Dermis blood vessel endothelial cell (primary cell): Measurements from ENCODE around the gene AMPD3. TPM values are rescaled to one million over a fixed set of nuclear protein-coding genes. Genes with fewer than 3 reads are reported as not detected.

ENCODE experiments used
- DNase-seq: peaks from one replicate; pipeline ENCODE4 v3.0.0; 2010
- total RNA-seq: library from RNA; depleted of rRNA; stranded (reverse); fragments of >200 nt; gene quantifications from 2 replicates; pipeline ENCODE4 v1.2.3, GENCODE V29; 2014

AMPD3 gene
- total RNA-seq, 1 donor from 2014 or later = 1.0 TPM

DNA sequence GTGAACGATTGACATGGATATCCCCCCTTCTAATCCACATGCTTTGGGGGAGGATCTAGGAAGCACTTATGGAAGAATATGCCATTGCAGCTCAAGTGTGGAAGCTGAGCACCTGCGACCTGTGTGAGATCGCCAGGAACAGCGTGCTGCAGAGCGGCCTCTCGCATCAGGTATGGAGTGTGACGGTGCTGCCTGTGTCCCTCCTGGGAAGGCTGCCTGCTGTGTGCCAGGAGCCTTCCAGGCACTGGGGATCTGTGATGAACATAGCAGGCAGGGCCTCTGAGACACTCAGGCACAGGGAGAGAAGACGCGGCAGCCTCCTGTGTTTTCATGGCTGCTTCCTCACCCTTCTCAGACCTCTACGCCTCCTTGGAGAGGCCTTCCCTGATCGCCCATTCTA lies 49.4 kb downstream of the AMPD3 start:
- DNase-seq = no peak

DNA sequence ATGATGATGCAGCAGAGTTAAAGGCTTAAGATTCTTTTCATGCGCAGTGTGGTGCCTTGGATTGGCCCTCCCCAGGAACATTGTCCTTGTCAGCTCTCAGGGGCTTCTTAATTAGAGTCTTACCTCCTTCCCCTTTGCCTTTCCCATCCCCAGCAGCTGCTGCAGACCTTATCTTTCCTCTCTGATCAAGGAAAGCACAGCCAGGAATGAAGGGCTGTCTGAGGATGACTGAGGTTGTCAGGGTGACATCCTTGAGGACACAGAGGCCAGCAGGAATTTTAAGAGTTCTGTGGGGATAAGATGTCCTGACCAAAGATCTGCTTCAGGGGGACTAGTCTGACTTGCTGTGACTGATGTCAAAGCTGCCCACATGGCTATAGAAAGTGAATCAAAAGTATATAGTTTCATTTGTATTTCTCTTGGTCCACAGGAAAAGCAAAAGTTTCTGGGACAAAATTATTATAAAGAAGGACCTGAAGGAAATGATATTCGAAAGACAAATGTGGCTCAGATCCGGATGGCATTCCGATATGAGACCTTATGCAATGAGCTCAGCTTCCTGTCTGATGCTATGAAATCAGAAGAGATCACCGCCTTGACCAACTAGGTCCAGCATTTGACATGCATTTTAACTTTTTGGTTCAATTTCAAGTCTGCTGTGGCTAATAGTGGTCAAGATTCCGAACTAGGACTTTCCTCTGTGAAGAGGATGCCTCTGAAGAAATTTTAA lies 50.4 kb downstream of the AMPD3 start:
- DNase-seq = peak; percentile 70

DNA sequence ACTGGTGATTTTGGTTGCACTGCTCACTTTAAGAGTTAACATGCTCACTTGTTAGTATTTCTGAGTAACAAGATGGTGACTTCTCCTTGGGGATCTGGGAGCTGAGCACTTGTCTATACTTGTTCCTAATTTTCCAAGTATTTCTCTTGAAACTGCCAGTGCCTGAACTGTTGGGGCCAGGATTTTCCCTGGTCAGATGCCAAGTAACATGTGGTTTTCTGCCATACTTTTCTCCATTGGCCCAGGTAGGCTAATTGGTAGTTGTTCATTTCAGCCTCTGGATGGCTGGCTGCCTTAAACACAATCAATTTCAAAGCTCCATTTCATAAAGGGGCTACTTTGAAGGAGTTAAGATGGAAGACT lies 50.9 kb downstream of the AMPD3 start:
- no peak for DNase-seq

DNA sequence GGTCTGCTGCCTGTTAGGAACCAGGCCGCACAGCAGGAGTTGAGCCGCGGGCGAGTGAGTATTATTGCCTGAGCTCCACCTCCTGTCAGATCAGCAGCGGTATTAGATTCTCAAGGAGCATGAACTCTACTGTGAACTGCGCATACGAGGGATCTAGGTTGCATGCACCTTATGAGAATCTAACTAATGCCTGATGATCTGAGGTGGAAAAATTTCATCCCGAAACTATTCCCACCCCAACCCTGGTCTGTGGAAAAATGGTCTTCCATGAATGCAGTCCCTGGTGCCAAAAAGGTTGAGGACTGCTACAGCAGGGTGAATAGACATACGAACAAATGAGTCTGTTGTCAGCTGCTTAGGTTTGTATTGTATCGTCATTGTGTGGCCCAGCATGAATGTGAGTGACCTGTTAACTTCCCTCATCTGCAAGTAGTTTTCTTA lies 56.1 kb downstream of the AMPD3 start:
- DNase-seq = no peak

GRCh38 chr11:10514202-10514601 lies 59.1 kb downstream of the AMPD3 start:
- DNase-seq = peak; percentile 42

DNA sequence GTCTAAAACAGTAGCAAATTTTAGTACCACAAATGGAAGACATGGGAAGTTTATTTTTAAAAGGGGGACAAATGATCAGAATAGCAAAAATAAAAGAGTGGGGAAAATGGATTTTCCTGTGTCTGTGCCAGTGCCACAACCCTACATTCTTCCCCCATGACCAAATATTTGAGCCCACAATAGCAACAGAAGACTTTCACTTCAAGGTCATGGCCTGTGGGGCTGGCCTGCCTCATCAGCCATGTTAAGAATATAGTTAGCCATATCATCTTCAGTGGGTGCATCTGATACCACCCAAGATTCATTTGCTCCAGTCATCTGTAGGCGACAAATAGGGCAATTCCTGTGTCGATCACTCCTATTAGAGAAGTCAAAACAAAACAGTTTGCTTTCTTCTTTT lies 59.6 kb downstream of the AMPD3 start:
- DNase-seq = peak; percentile 15

DNA sequence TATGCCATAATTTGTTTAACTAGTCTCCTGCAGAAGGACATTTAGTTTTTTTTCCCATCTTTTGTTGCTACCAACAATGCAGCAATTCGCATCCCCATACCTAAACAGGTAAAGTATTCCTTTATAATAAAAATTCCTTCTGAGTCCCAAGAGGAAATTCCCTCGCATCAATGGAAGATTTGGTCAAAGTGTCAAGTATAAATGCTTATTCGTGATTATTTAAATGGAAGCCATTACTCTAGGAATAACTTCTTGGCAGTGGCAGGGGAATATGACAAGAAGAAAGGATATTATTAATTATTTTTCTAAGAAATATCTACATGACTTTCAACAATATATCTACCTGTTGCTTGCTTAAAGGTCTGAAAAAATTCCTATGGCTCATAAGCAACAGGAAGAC lies 60.4 kb downstream of the AMPD3 start:
- DNase-seq = no peak

GRCh38 chr11:10518123-10518522 lies 63.1 kb downstream of the AMPD3 start:
- no peak for DNase-seq

- DNase-seq = no peak
Observed at GRCh38 chr11:10518891-10519290, 63.8 kb downstream of the AMPD3 start.

DNA sequence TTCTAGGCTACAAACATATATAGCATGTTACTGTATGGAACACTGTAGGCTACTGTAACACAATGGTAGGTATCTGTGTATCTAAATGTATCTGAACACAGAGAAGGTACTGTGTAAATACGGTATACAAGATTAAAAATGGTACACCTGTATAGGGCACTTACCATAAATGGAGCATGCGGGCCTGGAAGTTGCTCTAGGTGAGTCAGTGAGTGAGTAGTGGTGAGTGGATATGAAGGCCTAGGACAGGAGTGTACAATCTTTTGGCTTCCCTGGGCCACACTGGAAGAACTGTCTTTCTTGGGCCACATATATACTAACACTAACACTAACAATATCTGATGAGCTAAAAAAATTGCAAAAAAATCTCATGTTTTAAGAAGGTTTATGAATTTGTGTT lies 64.6 kb downstream of the AMPD3 start:
- no peak for DNase-seq

GRCh38 chr11:10520562-10520961 lies 65.5 kb downstream of the AMPD3 start:
- DNase-seq = no peak

GRCh38 chr11:10522276-10522675 lies 67.2 kb downstream of the AMPD3 start:
- DNase-seq = peak; percentile 36

GRCh38 chr11:10522921-10523320 lies 67.9 kb downstream of the AMPD3 start:
- DNase-seq = peak; percentile 22

DNA sequence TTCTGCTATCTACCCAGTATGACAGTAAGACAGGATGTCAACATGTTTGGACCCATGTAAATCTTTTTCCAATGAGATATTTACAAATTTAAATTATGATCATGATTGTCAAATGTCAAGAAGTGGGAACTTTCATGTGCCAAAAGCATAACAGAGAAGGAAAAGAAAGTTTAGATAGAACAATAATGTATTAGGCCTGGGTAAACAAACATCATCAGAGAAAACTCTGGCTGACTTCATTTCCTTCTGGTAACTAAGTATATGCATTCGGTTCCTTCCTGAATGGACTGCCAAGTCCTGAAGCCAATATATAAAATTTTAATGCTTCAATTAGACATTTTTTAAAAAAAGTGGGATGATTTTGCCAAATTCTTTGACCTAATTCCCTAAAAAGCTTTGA lies 69.4 kb downstream of the AMPD3 start:
- DNase-seq = peak; percentile 87

DNA sequence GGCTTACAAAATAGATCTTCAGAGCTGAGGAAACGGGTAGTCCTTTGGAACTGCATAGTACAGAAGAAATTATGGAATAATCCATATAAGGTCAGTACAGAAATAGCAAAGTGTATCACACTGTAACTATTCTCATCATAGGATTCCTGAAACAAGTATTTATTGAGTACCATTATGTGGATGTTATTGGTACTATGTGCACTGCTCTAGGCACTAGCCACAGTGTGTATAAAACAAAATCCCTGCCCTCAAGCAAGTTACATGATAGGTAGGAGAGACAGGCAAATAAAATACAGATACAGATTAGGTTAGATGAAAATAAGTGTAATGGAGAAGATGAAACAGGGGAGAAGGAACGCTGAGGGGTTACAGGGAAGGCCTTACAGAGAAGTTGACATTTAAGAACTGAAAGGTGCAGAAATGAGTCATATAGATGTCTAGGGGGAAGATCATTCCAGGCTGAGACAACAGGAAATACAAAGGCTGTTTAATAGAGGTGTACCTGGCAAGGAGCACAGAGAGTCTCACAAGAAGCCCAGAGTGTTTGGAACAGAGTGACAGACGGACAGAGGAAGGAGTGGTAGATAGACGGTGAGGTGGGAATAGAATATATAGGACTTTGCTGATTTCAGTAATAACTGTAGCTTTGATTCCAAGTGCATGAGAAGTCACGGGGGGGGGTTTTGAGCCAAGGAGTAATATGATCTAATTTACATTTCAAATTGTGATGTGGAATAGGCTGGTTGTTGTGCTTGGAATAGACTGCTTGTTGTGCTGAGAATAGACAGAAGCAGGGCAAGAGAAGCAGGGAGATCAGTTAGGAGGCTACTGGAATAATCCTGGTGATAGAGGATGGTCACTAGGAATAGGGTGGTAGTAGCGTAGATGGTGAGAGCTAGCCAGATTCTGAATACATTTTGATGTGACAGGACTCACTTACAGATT lies 72.2 kb downstream of the AMPD3 start:
- peak; percentile 16 for DNase-seq

DNA sequence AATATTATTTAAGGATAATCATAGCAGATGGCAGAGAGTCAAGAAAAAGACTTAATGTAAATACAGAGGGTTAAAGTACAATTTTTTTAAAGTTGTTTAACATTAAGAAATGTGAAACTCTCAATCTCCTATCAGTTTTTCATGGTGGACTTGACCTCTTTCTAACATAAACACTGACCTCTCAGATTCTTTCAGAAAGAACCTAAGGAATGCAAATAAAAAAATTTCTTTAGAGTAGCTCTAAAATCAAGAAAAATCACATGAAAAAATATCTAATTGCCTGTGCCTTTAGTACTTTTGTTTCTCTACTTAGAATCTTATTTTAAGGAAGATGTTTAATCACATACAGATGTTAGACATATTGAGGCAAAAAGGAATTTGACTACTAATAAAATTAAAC lies 73.1 kb downstream of the AMPD3 start:
- no peak for DNase-seq

- DNase-seq = no peak
Observed at GRCh38 chr11:10529279-10529678, 74.2 kb downstream of the AMPD3 start.

DNA sequence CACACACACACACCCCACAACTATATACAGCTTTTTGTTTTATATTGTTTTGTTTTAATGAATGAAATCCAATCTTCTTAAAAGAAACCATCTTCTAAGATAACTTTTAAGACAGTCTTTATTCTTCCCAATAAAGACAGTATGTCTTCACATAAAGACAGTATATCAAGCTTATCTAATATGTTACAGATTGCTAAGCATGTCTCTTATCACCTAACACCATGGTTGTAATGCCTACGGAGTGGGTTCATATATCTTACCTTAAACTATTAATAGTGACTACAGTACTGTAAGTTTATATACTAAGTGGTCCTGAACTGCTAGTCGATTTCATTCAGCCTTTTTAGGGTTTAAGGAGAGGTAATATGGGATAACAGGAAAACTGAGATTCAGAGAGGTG lies 77.5 kb downstream of the AMPD3 start:
- no peak for DNase-seq

GRCh38 chr11:10533323-10533722 lies 78.3 kb downstream of the AMPD3 start:
- no peak for DNase-seq

- peak; percentile 63 for DNase-seq
Observed at GRCh38 chr11:10534316-10534715, 79.3 kb downstream of the AMPD3 start.

GRCh38 chr11:10537600-10537999 lies 82.5 kb downstream of the AMPD3 start:
- no peak for DNase-seq

DNA sequence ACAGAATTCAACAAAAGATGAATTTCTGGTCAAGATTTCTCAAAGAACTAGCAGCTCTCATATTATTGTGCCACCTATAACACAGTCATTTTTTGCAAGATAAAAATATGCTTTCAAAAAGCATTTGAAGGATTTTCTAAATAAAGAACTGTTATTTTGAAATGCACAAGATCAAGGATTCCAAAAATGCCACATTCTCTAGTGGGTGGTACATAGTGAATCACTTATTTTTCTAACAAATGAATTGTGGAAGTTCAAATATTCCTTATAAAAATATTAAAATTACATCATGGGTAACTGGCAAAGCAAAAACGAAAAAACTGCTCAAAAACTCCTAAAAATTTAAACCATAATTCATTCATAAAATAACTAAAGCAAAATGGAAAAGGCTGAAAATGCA lies 83.9 kb downstream of the AMPD3 start:
- no peak for DNase-seq

DNA sequence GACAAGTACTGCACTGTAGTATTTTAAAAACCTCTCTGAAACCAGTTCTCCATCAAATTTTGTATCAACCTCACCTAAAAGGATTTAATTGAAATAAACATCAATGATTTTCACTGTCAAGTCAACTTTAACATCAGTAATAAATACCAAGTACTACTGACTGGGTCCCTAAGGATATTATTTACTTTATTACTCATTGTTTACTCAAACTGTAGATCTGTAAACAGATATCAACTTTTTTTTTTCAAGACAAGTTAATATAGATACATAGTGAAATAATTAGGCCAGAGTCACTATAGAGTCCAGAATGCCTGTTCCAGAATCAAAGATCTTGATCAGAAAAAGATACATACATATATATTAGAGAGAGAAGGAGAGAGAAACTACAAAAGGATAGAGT lies 84.3 kb downstream of the AMPD3 start:
- no peak for DNase-seq

- peak; percentile 55 for DNase-seq
Observed at GRCh38 chr11:10540546-10540914, 85.5 kb downstream of the AMPD3 start.
